Fibroblast of mammary gland (primary cell): ENCODE results near the gene MMS22L.

ENCODE experiments used
- DNase-seq: peaks from one replicate; pipeline ENCODE4 v3.0.0-alpha.2; 2010; ENCODE audit warnings: low read depth
- H3K4me3 ChIP-seq: 2 replicates; pipeline ENCODE4 v1.5.1; 2011; ENCODE audit warnings: low read depth, mild to moderate bottlenecking, low read length, moderate library complexity; ENCODE audit not compliant: control insufficient read depth
- CTCF ChIP-seq: conservative IDR thresholded peaks from 2 replicates; pipeline ENCODE4 v1.5.1; 2011; ENCODE audit warnings: low read depth, low read length, inconsistent platforms; ENCODE audit not compliant: control insufficient read depth, insufficient read depth

The MMS22L gene

GRCh38 chr6:97282726-97283617 is at the start of gene MMS22L:
TSS of gene MMS22L (minus strand) at chr6:97283216. CDS start at chr6:97282477, 739 bp downstream.
- TF ChIP-seq CTCF = no peak
- peak; percentile 93 for DNase-seq

GRCh38 chr6:97322811-97323210 is 39.8 kb upstream of the MMS22L start:
- H3K4me3 ChIP-seq = no peak overlapping the region
- DNase-seq = peak; percentile 16
- no peak for TF ChIP-seq CTCF

More at GRCh38 chr6:97282726-97283617, at the start of gene MMS22L:
- H3K4me3 ChIP-seq = peak within 1 kb of the TSS; percentile 89

GRCh38 chr6:97322226-97322625 is 39.2 kb upstream of the MMS22L start:
- DNase-seq = no peak
- TF ChIP-seq CTCF = no peak
- no peak overlapping the region for H3K4me3 ChIP-seq

- TF ChIP-seq CTCF = no peak
- no peak overlapping the region for H3K4me3 ChIP-seq
- no peak for DNase-seq
Observed at GRCh38 chr6:97316978-97317377, 34.0 kb upstream of the MMS22L start.

GRCh38 chr6:97312241-97312640 is 29.2 kb upstream of the MMS22L start:
- DNase-seq = peak; percentile 6
- no peak for TF ChIP-seq CTCF
- no peak overlapping the region for H3K4me3 ChIP-seq

- no peak for DNase-seq
- no peak for TF ChIP-seq CTCF
- H3K4me3 ChIP-seq = no peak overlapping the region
Observed at GRCh38 chr6:97306544-97307320, 23.7 kb upstream of the MMS22L start.
